Panc1 (cell line): ENCODE results near the gene FGD2.

Experiments
- CTCF ChIP-seq: fragments of 450-650 bp; IDR thresholded peaks from 2 replicates; pipeline ENCODE4 v1.5.1; 2017; ENCODE audit warnings: mild to moderate bottlenecking
- SIN3A ChIP-seq: IDR thresholded peaks from 2 replicates; pipeline ENCODE4 v1.6.1; 2012; ENCODE audit warnings: low read depth, mild to moderate bottlenecking, low read length, moderate library complexity, borderline replicate concordance; ENCODE audit not compliant: insufficient read depth

DNA sequence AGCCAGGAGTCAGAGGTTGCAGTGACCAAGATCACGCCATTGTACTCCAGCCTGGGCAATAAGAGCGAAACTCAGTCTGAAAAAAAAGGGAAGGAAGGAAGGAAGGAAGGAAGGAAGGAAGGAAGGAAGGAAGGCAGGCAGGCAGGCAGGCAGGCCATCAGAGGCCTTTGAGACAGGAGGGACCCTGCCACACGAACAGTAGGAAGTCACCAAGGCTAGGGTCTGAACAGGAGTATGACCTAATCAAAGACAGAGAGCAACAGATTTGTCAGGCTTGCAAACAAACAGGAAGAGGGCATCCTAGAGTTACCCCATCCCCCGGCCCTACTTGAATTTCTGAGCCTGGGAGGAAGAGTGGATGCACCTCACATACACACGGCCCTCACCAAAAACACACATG is 67.1 kb downstream of the FGD2 start:
- TF ChIP-seq CTCF (no peak), SIN3A (no peak)
